ENCODE measurements around the gene KCNJ12. TPM values are rescaled to one million over a fixed set of nuclear protein-coding genes. Genes with fewer than 3 reads are reported as not detected.
"Not testable (repeated sequence)": the region's sequence is repeated elsewhere in the genome, so short reads cannot be mapped to it uniquely, and the experiment has no call there.

Gene KCNJ12
- total RNA-seq, 1 experiment from 2014 or later = not detected

DNA sequence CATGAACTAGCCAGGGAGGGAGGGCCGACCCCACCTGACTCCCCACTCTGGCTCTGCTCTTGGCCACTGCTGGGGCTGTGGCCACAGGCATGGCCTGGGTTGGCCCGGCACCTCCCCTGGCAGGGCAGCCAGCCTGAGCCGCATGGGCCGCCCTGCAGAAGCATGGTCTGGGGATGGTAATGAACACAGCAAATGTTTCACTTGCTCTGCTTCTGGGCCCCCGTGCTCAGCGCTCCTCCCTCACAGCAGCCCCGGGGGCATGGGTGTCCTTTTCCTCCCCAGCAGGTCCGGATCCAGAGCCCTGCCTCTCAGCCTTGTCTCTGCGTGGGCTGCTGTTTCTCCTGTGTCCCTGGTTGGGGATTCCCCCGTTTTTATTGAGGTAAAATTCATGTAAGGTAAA, 30.9 kb upstream of the KCNJ12 start:
- CTCF ChIA-PET = no interaction called here
- no TSS peak for BruUV-seq (replicated peaks)
- Mint-ChIP-seq H3K4me3 (ENCODE audit: unreplicated experiment) (no peak overlapping the region), H3K27ac (ENCODE audit: low read depth, unreplicated experiment) (no peak overlapping the region), H3K4me1 (ENCODE audit: insufficient read depth, unreplicated experiment) (peaks cover 4% of the 10 kb centered on the region), H3K27me3 (ENCODE audit: insufficient read depth, unreplicated experiment) (no peaks in the 10 kb centered on the region), H3K36me3 (ENCODE audit: insufficient read depth, unreplicated experiment) (no peaks in the 10 kb centered on the region), H3K9me3 (ENCODE audit: unreplicated experiment) (no peaks in the 10 kb centered on the region)
- intact Hi-C loops (cut with micrococcal nuclease) = no loop called here
- POLR2A ChIA-PET = no interaction called here
- TF ChIP-seq, protein P1, sequence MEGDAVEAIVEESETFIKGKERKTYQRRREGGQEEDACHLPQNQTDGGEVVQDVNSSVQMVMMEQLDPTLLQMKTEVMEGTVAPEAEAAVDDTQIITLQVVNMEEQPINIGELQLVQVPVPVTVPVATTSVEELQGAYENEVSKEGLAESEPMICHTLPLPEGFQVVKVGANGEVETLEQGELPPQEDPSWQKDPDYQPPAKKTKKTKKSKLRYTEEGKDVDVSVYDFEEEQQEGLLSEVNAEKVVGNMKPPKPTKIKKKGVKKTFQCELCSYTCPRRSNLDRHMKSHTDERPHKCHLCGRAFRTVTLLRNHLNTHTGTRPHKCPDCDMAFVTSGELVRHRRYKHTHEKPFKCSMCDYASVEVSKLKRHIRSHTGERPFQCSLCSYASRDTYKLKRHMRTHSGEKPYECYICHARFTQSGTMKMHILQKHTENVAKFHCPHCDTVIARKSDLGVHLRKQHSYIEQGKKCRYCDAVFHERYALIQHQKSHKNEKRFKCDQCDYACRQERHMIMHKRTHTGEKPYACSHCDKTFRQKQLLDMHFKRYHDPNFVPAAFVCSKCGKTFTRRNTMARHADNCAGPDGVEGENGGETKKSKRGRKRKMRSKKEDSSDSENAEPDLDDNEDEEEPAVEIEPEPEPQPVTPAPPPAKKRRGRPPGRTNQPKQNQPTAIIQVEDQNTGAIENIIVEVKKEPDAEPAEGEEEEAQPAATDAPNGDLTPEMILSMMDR (IDR thresholded peaks at IDR 0.05; ENCODE audit: unreplicated experiment) = no peak
- DNase-seq (ENCODE audit: unreplicated experiment) = peak; percentile 46

DNA sequence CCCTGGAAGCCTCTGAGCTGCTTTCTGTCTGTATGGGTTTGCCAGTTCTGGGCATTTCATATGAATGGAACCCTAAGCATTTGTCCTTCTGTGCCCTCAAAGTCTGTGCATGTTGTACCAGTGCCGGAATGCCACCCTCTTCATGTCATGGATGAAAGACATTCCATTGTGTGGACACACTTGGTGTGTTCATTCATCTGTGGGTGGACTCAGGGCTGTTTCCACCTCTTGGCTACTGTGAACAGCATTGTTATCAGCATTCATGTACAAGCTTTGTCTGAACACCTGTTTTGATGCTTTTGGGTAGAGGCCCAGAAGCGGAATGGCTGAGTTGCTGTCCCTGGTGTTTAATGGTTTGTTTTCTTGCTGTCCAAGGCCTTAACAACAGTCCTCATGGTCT, 30.1 kb upstream of the KCNJ12 start:
- H3K9me3 Mint-ChIP-seq (ENCODE audit: unreplicated experiment); BruUV-seq (replicated peaks); DNase-seq (ENCODE audit: unreplicated experiment); H3K27me3 Mint-ChIP-seq (ENCODE audit: insufficient read depth, unreplicated experiment); H3K4me1 Mint-ChIP-seq (ENCODE audit: insufficient read depth, unreplicated experiment); POLR2A ChIA-PET; H3K4me3 Mint-ChIP-seq (ENCODE audit: unreplicated experiment); H3K27ac Mint-ChIP-seq (ENCODE audit: low read depth, unreplicated experiment); CTCF ChIA-PET; H3K36me3 Mint-ChIP-seq (ENCODE audit: insufficient read depth, unreplicated experiment); intact Hi-C loops (cut with micrococcal nuclease): not testable (repeated sequence)

DNA sequence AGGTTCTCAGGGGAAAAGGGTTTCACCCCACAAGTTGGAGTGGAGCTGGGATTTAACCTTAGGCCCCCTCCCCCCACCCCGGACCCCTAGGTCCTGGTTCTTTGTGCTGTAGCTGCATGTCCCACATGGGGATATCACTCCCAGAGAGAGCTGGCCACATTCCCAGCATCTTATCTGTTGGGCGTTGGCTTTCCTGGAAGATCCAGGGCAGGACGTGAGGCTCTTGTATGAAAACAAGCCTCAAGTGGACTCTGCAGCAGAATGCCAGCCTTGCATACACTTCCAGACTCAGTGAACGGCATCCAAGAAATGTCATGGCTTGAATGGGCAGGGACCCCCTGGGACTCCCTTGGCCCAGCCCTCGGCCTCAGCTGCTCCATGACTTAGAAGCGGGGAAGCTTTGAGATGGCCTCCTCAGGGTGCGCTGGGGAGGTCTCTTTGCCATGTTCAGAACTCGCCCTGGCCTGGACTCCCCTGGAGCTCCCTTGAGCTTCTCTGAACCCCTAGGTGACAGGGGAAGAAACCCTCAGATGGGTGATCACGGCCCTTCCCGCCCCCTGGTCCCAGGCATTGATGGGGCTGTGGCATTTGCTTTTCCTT, 29.4 kb upstream of the KCNJ12 start:
- not testable (repeated sequence) for DNase-seq (ENCODE audit: unreplicated experiment); BruUV-seq (replicated peaks)

DNA sequence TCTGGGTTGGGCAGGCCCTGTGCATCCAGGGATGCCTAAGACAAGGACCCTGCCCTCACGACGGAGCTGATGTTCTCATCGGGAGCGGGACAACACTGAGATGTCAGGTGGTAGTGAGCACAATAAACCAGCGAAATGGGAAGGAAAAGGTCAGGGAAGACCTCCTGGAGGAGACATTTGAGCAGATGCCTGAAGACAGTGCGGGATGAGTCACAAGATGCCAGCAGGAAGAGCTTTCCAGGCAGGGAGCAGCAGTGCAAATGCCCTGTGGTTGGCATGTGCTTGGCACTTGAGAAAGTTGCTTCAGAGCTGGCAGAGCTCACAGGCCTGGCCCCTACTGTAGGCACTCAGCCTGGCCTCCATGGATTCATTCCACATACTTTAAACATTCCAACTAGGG, 28.5 kb upstream of the KCNJ12 start:
- intact Hi-C loops (cut with micrococcal nuclease); CTCF ChIA-PET; H3K36me3 Mint-ChIP-seq (ENCODE audit: insufficient read depth, unreplicated experiment); POLR2A ChIA-PET; BruUV-seq (replicated peaks); H3K27me3 Mint-ChIP-seq (ENCODE audit: insufficient read depth, unreplicated experiment); H3K9me3 Mint-ChIP-seq (ENCODE audit: unreplicated experiment); H3K4me3 Mint-ChIP-seq (ENCODE audit: unreplicated experiment); DNase-seq (ENCODE audit: unreplicated experiment); H3K4me1 Mint-ChIP-seq (ENCODE audit: insufficient read depth, unreplicated experiment); H3K27ac Mint-ChIP-seq (ENCODE audit: low read depth, unreplicated experiment): not testable (repeated sequence)

More for the DNA sequence above, 29.4 kb upstream of the KCNJ12 start:
- CTCF ChIA-PET; H3K9me3 Mint-ChIP-seq (ENCODE audit: unreplicated experiment); H3K36me3 Mint-ChIP-seq (ENCODE audit: insufficient read depth, unreplicated experiment); H3K27ac Mint-ChIP-seq (ENCODE audit: low read depth, unreplicated experiment); H3K4me3 Mint-ChIP-seq (ENCODE audit: unreplicated experiment); POLR2A ChIA-PET; H3K27me3 Mint-ChIP-seq (ENCODE audit: insufficient read depth, unreplicated experiment); H3K4me1 Mint-ChIP-seq (ENCODE audit: insufficient read depth, unreplicated experiment); intact Hi-C loops (cut with micrococcal nuclease): not testable (repeated sequence)

DNA sequence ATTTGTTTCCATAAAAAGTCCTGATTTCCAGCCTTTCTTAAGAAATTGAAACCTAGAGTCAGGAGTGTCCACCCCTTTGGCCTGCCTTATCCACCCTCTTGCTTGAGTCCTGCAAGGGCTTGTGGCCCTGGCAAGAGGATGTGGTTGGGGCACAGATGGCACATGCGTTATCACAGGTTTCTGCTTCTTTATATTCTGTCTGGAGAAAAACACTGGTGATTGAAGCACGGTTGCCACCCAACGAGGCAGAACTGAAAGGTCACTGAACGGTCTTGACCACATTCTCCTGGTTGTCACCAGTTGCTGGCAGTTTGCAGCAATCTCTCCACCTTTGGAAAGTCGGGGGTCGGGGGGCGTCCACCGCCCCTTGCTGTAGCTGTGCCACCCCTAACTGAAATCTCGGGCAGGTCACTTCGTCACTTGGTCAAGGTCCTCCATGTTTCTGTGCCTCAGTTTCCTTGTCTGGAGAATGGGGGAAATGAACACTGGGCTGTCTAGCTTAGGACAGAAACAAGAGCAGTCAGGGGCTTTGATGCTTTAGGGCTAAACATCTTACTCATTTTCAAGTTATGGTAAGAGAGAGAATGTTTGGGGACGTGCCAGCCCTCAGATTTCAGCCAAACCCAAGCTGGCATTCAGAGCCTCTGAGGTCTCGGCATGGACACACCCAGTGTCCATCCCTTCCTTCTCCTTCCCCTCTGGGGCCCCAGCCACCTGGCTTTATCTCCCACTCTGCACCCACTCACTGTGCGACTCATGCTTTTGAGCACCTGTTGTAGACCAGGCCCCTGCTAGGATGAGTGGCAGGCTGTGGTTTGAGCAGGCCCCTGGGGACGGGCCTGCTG, 27.9 kb upstream of the KCNJ12 start:
- CTCF ChIA-PET, POLR2A ChIA-PET: not testable (repeated sequence)

DNA sequence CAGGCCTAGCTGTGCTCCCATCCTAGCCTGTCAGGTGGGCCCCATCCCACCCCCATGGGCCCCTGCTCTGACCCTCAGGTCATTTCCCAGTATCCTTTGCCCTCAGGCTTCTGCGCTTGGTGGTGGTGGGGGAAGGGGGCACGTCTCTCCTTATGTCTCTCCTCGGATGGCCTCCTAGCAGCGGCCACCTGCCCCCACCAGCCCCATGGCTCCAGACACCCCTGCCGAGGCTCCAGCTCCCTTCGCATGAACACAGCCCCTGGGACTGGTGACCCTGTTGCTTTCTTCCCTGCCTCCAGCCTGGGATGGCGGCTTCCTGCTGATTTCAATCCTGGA, 27.3 kb upstream of the KCNJ12 start:
- CTCF ChIA-PET = interaction anchor here (0.6 kb wide), 1 partner anchor 175 kb away, joined by 5 read pairs; no protein-coding TSS in a partner anchor
- intact Hi-C loops (cut with micrococcal nuclease); H3K4me3 Mint-ChIP-seq (ENCODE audit: unreplicated experiment); H3K27ac Mint-ChIP-seq (ENCODE audit: low read depth, unreplicated experiment); BruUV-seq (replicated peaks); POLR2A ChIA-PET; H3K27me3 Mint-ChIP-seq (ENCODE audit: insufficient read depth, unreplicated experiment); H3K9me3 Mint-ChIP-seq (ENCODE audit: unreplicated experiment); DNase-seq (ENCODE audit: unreplicated experiment); H3K36me3 Mint-ChIP-seq (ENCODE audit: insufficient read depth, unreplicated experiment): not testable (repeated sequence)
- peaks cover 10% of the 10 kb centered on the region for H3K4me1 Mint-ChIP-seq (ENCODE audit: insufficient read depth, unreplicated experiment)

More for the DNA sequence above, 27.9 kb upstream of the KCNJ12 start:
- intact Hi-C loops (cut with micrococcal nuclease); H3K36me3 Mint-ChIP-seq (ENCODE audit: insufficient read depth, unreplicated experiment); H3K4me1 Mint-ChIP-seq (ENCODE audit: insufficient read depth, unreplicated experiment); DNase-seq (ENCODE audit: unreplicated experiment); H3K27ac Mint-ChIP-seq (ENCODE audit: low read depth, unreplicated experiment); BruUV-seq (replicated peaks); H3K4me3 Mint-ChIP-seq (ENCODE audit: unreplicated experiment); H3K27me3 Mint-ChIP-seq (ENCODE audit: insufficient read depth, unreplicated experiment); H3K9me3 Mint-ChIP-seq (ENCODE audit: unreplicated experiment): not testable (repeated sequence)

DNA sequence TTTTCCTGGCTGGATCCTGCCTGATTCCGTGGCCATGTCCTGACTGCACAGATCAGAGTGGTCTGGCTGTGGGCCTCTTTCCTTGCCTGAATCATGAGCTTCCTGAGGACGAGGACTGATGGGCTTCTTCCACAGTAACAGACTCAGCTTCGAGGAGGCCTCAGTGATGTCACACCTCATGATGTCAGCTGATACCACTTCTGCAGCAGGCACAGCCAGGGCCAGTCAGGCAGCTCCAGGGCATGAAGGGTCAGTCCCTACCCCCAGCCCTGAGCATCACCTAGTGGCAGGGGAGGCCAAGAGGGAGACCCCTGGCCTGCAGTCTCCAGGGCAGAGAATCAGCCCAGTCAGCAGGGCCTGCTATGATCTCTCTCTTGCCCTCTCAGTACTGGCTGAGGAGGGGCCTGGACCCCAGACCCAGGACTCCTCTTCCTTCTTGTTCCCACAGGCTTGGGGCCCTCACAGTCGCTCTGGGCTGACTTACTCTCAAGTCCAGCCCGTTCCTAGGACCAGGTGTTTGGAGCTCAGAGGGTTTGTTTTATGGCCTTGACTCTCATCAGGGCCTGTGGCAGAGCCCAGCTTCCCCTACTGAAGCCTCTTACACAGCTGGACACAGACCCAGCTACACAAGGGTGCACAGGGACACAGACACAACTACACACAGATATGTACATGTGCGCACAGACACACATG, 26.7 kb upstream of the KCNJ12 start:
- POLR2A ChIA-PET; H3K27ac Mint-ChIP-seq (ENCODE audit: low read depth, unreplicated experiment); H3K27me3 Mint-ChIP-seq (ENCODE audit: insufficient read depth, unreplicated experiment); DNase-seq (ENCODE audit: unreplicated experiment); BruUV-seq (replicated peaks); H3K4me3 Mint-ChIP-seq (ENCODE audit: unreplicated experiment); intact Hi-C loops (cut with micrococcal nuclease); H3K9me3 Mint-ChIP-seq (ENCODE audit: unreplicated experiment); H3K36me3 Mint-ChIP-seq (ENCODE audit: insufficient read depth, unreplicated experiment): not testable (repeated sequence)
- CTCF ChIA-PET = interaction anchor here (0.6 kb wide), 1 partner anchor 174 kb away, joined by 5 read pairs; no protein-coding TSS in a partner anchor
- peaks cover 10% of the 10 kb centered on the region for H3K4me1 Mint-ChIP-seq (ENCODE audit: insufficient read depth, unreplicated experiment)

DNA sequence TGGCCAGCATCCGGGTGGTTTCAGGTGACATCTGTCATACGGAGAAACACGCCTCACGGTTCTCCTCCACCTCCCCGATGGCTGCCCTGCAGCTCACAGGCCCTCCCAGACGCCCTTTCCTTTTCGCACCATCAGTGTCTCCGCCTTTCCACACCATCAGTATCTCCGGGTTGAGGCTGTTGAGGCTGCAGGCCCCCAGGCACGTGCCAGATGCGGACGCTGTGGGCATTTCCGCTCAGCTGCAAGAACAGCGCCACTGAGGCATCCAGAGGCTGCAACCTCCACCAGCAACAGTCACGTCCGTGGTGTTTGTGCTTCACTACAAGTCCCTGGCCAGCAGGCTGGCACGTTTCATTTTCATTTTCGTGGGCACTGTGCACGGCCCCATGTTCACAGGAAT, 25.7 kb upstream of the KCNJ12 start:
- DNase-seq (ENCODE audit: unreplicated experiment); H3K9me3 Mint-ChIP-seq (ENCODE audit: unreplicated experiment); H3K27ac Mint-ChIP-seq (ENCODE audit: low read depth, unreplicated experiment); POLR2A ChIA-PET; intact Hi-C loops (cut with micrococcal nuclease); H3K27me3 Mint-ChIP-seq (ENCODE audit: insufficient read depth, unreplicated experiment); H3K4me3 Mint-ChIP-seq (ENCODE audit: unreplicated experiment); BruUV-seq (replicated peaks); H3K4me1 Mint-ChIP-seq (ENCODE audit: insufficient read depth, unreplicated experiment); CTCF ChIA-PET; H3K36me3 Mint-ChIP-seq (ENCODE audit: insufficient read depth, unreplicated experiment): not testable (repeated sequence)

All from MCF 10A (cell line).